Right renal pelvis (tissue), 4 donors: ENCODE data around the gene TXNDC11. TPM values are rescaled to one million over a fixed set of nuclear protein-coding genes. Genes with fewer than 3 reads are reported as not detected.

ENCODE experiments used
- DNase-seq, 4 donors: peaks; one replicate each; pipeline ENCODE4 v3.0.0-alpha.2; 2013; ENCODE audit warnings: low read depth in 4 of 4, low spot score in 3 of 4, missing footprints in 1 of 4
- polyA plus RNA-seq, 4 donors: library from polyadenylated mRNA; unstranded; fragments of 120-200 nt; gene quantifications; one replicate each; pipeline ENCODE4 v1.2.1, GENCODE V29; 2013; ENCODE audit not compliant: insufficient read length in 4 of 4

The TXNDC11 gene
- polyA plus RNA-seq, 4 donors = 42.5 to 45.7 (median 44.7) TPM

DNA sequence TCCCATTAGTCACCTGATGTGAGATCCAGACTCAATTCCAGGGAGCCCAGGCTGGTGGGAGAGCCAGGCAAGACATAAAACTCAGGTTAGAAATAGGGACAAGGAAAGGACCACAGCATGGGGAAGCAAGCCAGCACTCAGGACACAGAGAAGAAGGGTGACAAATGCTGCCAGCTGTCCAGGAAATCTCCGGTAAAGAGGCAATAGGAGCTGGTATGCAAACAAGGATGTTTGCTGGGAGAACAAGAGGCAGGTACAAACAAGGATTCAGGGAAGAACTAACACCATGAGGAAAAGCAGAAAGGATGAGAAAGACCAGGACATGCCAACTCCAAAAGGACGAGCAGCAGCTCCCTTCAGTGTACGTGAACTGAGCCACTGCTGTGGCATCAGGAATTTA is 10.2 kb upstream of the TXNDC11 start:
- DNase-seq = no peak

DNA sequence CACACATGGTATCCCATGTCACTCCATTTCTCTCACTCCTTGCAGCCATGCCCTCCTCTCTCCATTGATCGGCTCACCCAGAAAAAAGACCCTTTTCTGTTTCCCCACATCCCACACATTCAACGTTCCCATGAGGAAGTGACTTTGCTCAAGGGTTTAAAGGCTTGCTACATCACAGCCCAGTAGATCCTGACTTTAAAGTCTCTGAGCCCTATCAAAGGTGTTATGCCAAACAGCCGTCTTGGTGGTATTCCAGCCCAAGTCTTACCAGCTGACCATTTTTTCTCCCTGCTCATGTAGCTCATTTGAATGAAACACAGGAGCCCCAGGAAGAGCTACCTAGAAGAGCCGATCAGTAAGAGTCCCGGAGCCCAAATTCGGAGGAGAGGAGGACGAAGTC is 7.4 kb upstream of the TXNDC11 start:
- no peak for DNase-seq

DNA sequence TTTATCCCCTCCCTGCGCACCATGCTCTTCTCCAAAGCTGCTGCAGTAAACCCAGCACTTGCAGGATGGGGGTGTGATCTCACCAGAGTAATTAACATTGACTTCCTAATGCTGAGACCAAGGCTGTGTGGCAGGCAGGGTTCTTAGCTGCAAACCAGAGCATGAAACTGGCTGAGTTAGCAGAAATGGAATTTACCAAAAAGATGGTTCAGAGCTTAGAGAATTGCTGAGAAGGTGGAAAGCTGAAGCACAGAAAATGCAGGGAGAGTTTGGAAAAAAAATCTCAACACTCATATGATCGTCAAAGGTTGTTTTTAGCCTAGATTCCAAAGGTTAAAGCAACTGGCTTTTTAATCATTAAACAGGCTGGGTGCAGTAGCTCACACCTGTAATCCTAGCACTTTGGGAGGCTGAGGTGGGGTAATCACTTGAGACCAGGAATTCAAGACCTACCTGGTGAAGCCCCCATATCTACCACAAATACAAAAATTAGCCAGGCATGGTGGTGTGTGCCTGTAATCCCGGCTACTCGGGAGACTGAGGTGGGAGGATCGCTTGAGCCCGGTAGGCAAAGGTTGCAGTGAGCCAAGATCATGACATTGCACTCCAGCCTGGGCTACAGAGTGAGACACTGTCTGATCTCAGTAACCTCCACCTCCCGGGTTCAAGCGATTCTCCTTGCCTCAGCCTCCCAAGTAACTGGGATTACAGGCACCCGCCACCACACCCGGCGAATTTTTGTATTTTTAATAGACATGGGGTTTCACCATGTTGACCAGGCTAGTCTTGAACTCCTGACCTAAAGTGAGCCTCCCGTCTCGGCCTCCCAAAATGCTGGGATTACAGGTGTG is 6.0 kb upstream of the TXNDC11 start:
- DNase-seq = no peak

DNA sequence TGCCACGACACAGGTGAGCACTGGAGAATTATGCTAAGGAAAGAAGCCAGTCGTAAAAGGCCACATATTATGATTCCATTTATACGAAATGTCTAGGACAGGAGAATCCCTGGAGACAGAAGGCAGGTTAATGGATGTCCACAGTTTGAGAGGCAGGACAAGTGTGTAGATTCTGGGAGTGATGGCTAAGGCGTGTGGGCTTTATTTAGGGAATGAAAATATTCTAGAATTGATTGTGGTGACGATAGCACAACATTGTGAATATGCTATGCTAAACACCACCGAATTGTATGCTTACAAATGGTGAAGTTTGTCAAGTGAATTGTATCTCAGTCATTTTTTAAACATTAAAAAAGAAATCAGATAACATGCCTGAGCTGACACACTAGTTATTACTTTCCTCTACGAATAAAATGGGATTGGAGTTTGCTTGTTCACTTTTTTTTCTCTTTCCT is 5.3 kb upstream of the TXNDC11 start:
- DNase-seq = no peak

DNA sequence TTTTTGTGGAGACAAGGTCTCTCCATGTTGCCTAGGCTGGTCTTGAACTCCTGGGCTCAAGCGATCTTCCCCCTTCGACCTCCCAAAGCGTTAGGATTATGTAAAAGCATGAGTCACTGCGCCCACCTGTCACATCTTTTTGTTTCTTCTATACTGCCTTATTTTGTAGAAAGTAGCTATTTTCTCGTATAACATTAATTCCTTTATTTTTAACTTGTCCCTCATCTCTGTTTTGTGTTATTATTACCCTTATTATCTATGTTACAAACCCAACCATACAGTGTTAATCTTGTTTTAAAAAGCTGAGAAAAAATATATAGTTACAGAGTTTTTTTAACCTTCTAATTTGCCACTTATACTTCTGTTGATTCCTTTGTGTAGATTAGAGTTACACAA is 1.4 kb upstream of the TXNDC11 start:
- no peak for DNase-seq

DNA sequence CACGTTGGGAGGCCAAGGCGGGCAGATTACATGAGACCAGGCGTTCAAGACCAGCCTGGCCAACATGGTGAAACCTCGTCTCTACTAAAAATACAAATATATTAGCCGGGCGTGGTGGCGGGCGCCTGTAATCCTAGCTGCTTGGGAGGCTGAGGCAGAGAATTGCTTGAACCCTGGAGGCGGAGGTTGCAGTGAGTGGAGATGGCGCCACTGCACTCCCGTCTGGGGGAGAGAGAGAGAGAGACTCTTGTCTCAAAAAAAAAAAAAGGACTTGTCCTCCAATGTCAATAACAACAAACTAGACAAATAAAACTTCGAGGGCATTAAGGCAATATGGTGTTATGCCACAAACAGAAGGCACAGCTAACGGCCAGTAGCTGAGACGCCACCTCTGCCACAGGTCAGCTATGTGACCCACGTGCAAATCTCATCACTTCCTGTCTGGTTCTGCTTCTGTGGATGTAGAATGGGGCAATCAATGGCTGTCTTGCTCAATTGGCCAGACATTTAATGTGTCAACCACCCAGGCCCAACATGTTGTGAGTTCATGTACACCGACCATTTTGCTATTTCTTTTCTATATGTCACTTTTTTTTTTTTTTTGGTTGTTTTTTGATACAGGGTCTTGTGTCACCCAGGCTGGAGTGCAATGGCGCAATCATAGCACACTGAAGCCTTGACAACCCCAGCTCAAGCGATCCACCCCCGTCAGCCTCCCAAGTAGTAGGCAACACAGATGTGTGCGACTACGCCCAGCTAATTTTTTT is 834 bp upstream of the TXNDC11 start:
- DNase-seq = no peak

DNA sequence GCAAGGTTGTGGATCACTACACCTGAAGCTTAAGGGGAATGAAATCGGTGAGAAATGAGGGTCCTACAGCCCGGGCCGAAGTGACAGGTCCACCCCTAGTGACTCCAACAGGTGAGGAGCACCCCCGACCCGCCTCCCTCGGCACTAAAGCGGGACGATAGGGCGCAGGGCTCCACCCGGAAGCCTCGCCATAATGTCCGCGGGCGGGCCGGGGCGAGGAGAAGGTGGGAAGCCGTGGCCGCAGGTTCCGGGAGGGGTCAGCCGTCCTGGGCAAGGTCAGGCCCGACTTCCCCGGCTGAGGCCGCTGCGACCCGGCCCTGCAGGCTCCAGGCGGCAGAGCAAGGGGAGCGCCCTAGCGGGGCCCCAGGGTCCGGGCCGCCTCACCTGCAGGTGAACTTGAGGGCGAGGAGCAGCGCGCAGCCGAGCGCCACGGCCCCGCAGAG is 543 bp downstream of the TXNDC11 start:
- DNase-seq = no peak

DNA sequence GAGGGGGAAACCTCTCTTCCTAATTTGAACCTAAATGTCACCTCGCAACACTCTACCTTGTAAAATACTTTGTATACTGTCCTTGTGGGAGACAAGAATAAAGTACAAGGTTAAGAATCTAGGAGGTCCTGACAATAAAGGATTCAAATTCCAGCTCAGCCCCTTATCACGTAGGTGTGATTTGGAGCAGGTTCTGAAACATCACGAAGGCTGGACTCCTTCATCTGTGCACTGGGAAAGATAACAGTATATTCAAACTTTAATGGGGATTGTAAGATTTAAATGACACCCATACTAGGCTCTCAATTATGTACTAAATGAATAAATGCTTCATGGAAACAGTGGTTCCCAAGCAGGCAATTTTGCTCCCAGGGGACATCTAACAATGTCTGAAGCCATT is 2.1 kb downstream of the TXNDC11 start:
- no peak for DNase-seq

DNA sequence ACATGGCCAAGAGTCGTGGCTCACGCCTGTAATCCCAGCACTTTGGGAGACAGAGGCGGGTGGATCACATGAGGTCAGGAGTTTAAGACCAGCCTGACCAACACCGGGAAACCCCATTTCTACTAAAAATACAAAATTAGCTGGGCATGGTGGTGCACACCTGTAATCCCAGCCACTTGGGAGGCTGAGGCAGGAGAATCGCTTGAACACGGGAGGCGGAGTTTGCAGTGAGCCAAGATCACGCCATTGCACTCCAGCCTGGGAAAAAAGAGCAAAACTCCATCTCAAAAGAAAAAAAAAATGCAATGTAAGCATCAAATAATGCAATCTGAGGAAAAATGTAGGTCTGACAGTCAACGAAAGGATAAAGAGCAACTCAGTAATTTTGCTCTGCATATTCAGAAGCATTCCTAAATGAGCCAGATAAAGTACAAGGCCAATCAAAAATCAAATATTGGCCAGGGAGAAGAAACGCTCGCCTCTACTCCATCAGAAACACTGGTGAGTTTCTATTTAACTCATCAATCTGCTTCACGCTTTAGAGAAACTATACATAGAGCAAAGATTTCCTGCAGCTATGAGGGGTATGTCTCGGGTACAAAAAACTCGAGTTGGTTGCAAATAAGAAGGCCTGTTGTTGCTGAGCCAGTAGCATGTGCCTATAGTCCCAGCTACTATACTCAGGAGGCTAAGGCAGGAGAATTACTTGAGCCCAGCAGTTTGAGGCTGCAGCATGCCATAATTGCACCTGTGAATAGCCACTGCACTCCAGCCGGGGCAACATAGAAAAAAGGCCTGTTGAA is 3.7 kb downstream of the TXNDC11 start:
- no peak for DNase-seq

DNA sequence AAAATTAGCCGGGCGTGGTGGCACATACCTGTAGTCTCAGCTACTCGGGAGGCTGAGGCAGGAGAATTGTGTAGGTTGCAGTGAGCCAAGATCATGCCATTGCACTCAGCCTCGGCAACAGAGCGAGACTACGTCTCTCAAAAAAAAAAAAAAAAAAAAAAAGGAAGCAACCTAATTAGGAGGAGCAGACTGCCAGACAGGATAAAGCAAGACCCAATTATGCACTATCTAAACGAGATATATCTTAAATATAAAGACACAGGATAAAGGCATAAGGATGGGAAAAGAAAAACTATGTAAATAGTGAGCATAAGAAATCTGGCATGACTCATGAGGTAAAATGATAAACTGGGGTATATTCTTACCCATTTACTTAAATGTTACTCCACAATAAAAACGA is 4.9 kb downstream of the TXNDC11 start:
- no peak for DNase-seq

DNA sequence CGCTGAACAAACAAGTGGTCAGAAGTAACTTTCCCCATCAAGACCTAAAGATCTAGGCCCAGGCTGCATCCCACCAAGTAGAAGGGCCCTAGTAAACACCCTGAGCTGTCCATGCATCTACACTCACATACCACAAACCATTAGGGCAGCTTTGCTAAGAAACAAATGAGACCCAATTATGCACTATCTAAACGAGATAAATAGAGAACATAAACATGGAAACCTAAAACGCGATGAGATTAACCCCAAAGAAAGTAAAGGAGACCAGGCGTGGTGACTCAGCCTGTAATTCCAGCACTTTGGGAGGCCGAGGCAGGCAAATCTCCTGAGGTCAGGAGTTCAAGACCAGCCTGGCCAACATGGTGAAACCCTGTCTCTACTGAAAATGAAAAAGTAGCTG is 5.8 kb downstream of the TXNDC11 start:
- DNase-seq = no peak

DNA sequence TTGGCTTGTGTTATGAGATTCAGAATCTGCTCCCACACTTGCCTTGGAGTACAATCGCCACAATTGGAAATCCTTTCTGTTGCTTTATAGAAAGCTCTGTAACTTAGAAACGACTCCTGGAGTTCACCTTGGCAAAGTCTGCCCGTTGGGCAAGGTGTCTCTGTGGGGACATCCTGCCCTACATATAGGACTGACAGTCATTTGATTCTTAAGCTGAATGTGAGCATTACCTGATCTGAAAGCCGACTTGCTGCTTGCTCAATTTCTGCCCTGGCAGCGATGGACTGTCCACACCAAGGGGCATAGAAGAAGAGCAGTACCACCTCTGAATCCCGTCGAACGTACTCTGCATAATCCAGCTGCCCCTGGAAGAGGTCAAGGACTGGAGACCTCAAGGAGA is 6.9 kb downstream of the TXNDC11 start:
- no peak for DNase-seq

DNA sequence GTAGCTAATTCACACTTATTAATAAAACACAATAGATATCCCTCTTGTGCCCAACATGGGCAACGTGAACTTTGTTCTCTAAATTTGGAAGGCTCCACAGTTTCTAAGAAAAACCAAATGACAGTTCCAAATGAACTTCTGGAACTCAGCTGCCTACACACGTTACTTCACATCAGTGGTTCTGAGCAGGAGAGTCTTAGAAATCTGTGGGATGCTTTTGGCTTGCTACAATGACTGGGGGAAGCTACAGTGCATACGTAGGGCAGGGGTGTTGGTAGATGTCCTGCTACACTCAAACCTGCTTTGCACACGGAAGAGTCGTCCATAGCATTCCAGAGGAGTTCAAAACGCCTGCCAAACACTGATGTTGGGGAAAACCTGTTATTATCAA is 8.0 kb downstream of the TXNDC11 start:
- no peak for DNase-seq

DNA sequence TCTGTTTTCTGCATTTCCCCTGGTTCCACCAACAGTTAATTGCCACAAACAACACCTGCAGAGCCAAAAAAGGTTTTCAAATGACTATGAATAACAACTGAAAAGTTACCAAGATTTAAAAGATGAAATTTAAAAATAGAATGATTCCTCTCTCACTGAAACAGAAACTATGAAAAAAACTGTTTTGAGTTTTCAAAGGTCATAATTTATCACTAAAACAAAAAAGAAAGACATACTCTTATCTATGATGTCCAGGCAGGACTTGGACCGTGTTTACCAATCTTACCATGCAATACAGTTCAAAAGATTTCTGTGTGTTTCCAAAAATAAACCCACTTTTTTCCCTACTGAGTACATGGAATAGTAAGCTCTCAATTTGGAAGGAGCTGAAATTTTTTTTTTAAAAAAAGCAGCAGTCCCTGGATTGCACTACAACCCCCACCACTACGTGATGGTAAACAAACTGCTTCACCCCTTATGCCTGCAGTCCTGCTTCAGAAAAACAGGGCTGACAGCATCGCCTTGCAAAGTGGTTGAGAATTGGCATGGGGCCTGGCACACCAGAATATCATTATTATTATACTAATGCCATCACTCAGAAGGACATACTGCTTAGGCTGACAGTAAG is 8.5 kb downstream of the TXNDC11 start:
- no peak for DNase-seq

DNA sequence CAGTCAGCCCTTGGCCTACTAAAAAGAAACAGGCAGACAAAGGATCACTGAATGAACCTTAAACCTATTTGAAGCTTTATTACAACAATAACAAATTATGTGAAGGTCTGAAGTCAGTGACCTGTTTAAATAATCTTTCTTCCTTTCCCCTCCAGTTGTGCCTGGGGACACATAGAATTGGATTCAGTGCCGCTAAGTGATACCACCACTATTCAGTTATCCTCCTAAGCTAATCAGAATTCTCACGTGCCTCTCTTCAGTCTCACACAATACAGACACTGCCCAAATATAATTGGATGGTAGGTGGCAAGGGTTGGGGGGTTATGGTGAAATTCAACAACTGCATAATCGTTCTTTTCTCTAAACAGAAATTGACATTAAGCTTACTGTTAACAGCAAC is 11.4 kb downstream of the TXNDC11 start:
- DNase-seq = no peak

DNA sequence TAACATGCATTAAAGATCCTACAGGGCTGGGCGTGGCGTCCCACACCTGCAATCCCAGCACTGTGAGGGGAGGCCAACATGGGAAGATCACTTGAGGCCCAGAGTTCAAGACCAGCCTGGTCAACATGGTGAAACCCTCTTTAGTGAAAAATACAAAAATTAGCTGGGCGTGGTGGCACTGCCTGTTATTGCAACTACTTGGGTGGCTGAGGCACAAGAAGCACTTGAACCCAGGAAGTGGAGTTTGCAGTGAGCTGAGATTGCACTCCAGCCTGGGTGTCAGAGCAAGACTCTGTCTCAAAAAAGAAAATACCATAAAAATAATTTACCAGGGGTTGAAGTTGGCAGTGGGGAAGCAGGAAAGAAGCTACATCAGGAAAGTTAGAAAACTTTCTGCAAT is 12.9 kb downstream of the TXNDC11 start:
- no peak for DNase-seq

DNA sequence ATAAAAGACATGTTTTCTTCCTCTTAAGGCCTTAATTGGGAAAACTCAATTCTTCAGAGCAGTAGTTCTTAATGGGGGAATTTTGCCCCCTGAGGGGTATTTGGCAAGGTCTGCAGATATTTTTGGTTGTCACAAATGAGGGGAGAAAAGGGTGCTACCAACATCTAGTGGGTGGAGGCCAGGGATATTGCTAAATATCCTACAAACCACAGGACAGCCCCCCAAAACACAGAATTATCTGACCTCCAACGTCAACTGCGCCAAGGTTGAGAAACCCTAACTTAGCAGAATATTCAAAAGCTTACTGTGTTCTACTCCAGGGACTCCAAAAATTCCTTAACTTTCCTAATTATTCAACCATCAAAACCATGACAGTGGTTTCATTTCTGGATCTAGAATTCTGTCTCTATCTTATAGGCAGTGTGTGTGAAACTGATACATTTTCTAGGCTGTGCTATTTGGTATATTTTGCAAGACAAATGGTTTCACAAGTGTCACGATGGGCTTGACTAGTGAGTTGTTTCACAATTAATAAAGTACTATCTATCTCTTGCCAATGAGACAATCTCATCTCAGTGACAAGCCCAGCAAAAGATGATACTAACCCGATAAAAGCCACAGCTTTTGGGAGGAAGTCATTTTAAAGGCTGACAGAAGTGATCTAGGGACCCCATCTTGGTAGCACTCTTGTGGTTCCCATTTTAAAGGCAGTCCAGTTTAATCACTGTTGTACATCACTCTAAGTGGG is 14.7 kb downstream of the TXNDC11 start:
- DNase-seq = no peak

DNA sequence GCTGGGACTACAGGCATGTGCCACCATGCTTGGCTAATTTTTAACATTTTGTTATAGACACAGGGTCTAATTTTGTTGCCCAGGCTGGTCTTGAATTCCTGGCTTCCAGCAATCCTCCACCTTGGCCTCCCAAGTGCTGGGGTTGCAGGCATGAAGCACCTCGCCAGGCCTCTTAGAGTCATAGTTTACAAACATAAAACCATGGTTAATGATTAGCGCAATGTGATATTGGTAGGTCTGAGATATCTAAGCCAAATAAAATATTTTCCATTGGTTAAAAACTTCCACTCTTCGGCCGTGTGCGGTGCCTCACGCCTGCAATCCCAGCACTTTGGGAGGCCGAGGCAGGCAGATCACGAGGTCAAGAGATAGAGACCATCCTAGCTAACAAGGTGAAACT is 16.6 kb downstream of the TXNDC11 start:
- no peak for DNase-seq

DNA sequence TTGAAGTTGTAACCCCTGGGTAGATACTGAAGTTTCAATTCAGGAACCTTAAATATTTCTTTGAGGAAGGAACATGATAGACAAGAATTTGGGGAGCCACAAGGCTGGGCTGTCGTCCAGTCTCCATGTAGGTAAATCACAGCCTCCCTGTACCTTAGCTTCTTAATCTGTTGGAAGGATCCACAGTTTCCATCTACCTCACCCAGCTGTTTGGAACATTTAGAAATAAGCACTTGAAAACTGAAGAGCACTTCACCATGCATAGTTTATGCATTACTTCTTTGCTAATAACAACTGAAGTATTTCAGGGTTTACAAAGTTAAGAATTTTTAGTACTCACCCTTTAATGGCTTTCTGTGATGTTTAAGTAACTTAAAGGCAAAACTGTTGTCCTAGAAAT is 17.2 kb downstream of the TXNDC11 start:
- no peak for DNase-seq

DNA sequence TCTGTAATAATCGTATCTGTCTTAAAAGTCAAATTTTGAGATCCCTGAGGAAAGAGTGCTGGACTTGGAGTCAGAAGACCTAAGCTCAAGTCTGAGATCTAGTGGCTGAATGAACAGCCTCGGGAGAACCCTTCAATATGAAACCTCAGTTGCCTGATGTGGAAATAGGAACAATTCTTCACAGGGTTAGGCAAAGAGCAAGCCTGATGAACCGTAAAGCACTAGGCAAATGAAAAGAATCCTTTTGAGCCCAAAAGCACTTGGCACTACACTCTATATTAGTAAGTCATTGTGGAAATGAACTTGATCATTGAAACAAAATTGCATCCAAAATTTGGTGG is 20.2 kb downstream of the TXNDC11 start:
- DNase-seq = no peak
